Measurements from ENCODE around the gene PIGV.
"Not testable (repeated sequence)": the region's sequence is repeated elsewhere in the genome, so short reads cannot be mapped to it uniquely, and the experiment has no call there.

PIGV gene

GRCh38 chr1:26792924-26793323 lies 5.2 kb downstream of the PIGV start:
- no peak for DNase-seq (ENCODE audit: low spot score)
- no peak for TF ChIP-seq CTCF (IDR thresholded peaks at IDR 0.05; ENCODE audit: extremely low read depth, missing control alignments)

- TF ChIP-seq CTCF (IDR thresholded peaks at IDR 0.05; ENCODE audit: extremely low read depth, missing control alignments): no peak
- DNase-seq (ENCODE audit: low spot score): no peak
These were observed 6.6 kb downstream of the PIGV start for GRCh38 chr1:26794391-26794790.

GRCh38 chr1:26797627-26798026 lies 9.9 kb downstream of the PIGV start:
- TF ChIP-seq CTCF (IDR thresholded peaks at IDR 0.05; ENCODE audit: extremely low read depth, missing control alignments): no peak
- no peak for DNase-seq (ENCODE audit: low spot score)

GRCh38 chr1:26799479-26800142 lies 11.9 kb downstream of the PIGV start:
- no peak for TF ChIP-seq CTCF (IDR thresholded peaks at IDR 0.05; ENCODE audit: extremely low read depth, missing control alignments)

DNA sequence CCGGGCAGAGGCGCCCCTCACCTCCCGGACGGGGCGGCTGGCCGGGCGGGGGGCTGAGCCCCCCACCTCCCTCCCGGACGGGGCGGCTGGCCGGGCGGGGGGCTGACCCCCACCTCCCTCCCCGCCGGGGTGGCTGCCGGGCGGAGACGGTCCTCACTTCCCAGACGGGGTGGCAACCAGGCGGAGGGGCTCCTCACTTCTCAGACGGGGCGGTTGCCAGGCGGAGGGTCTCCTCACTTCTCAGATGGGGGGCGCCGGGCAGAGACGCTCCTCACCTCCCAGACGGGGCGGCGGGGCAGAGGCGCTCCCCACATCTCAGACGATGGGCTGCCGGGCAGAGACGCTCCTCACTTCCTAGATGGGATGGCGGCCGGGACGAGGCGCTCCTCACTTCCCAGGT lies 16.2 kb downstream of the PIGV start:
- not testable (repeated sequence) for DNase-seq (ENCODE audit: low spot score)

More at GRCh38 chr1:26799479-26800142, 11.9 kb downstream of the PIGV start:
- no peak for DNase-seq (ENCODE audit: low spot score)

GRCh38 chr1:26810105-26810504 lies 22.4 kb downstream of the PIGV start:
- DNase-seq (ENCODE audit: low spot score): peak; percentile 88

DNA sequence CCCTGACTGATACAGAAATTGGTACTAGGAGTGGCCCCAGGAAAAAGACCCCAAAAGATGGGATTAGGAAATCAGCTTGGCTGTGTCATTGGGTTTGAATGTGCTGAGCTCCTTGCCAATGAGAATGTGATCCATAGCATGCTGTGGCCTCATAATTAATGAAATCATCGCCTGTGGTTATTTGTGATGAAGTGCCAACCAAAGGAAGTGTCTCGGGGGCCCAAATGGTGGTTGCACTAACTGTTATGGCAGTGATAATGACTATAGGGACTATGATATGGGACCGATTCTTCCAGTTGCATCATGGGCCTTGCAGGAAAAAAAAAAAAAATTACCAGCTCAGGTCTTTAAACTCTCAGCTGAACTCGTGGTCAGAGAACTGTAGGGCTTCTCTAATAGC lies 23.3 kb downstream of the PIGV start:
- no peak for DNase-seq (ENCODE audit: low spot score)
- no peak for TF ChIP-seq CTCF (IDR thresholded peaks at IDR 0.05; ENCODE audit: extremely low read depth, missing control alignments)

More at GRCh38 chr1:26810105-26810504, 22.4 kb downstream of the PIGV start:
- TF ChIP-seq CTCF (IDR thresholded peaks at IDR 0.05; ENCODE audit: extremely low read depth, missing control alignments): peak; percentile 72

- DNase-seq (ENCODE audit: low spot score): no peak
- TF ChIP-seq CTCF (IDR thresholded peaks at IDR 0.05; ENCODE audit: extremely low read depth, missing control alignments): no peak
These were observed 24.0 kb downstream of the PIGV start for GRCh38 chr1:26811708-26812107.

All from GM20000 (cell line).